K562 (cell line): Measurements from ENCODE around the gene RAB3C. TPM values are rescaled to one million over a fixed set of nuclear protein-coding genes. Genes with fewer than 3 reads are reported as not detected.

Experiments used
- ATAC-seq: fragments of 200-7000 bp; cut with Tn5 transposase; 3 replicates; pipeline ENCODE4 v1.9.1; 2020; ENCODE audit warnings: moderate library complexity
- BruUV-seq: library from RNA; stranded (reverse); fragments of 400-500 nt; replicated peaks from 2 replicates; lab custom pipeline; 2021; lab: Mats Ljungman, UMichigan
- CTCF ChIA-PET: fragments of 300-600 bp; formaldehyde crosslinking; extraction: SDS; loops from one replicate; lab custom pipeline; 2021; ENCODE audit warnings: low intra/inter-chr PET ratio; lab: Yijun Ruan, JAX
- POLR2A ChIA-PET: fragments of 300-600, 350-650 bp; sonication (Branson Sonifier 250); formaldehyde crosslinking; extraction: SDS; loops from one replicate; lab custom pipeline; 2021; ENCODE audit warnings: antibody characterized with exemption, inconsistent platforms; lab: Yijun Ruan, JAX
- DNase-seq, 4 experiments: peaks; one replicate each; pipeline versions ENCODE4 v3.0.0 to v3.0.0-alpha.2; 2011 to 2018; ENCODE audit warnings: low spot score in 3 of 4, mixed read lengths in 3 of 4; ENCODE audit errors: extremely low read depth in 1 of 4
- FAIRE-seq: peaks from 2 replicates; lab custom pipeline; 2011; peaks lifted over from hg19 to GRCh38; lab: Jason Lieb, UNC
- H2AFZ ChIP-seq: 2 replicates; pipeline ENCODE4 v1.6.0; 2011; ENCODE audit warnings: low read depth, low read length, control low read depth, inconsistent platforms
- H3K27ac ChIP-seq: fragments of 200-600 bp; 3 replicates; pipeline ENCODE4 v1.8.0; 2011; ENCODE audit warnings: low read depth, mild to moderate bottlenecking, control low read depth, inconsistent platforms, low read length, moderate library complexity, mixed read lengths; ENCODE audit errors: extremely low read depth
- H3K27me3 ChIP-seq, 2 experiments: fragments of 300-600 bp in 1 of 2; 2 replicates in 1 of 2; 3 replicates in 1 of 2; pipeline versions ENCODE4 v1.6.0 to v1.8.0; 2011; ENCODE audit warnings: inconsistent platforms in 2 of 2, low read length in 2 of 2, mild to moderate bottlenecking in 1 of 2, mixed read lengths in 1 of 2, moderate library complexity in 1 of 2; ENCODE audit not compliant: control insufficient read depth in 2 of 2, insufficient read depth in 2 of 2
- H3K36me3 ChIP-seq: fragments of 300-600 bp; 3 replicates; pipeline ENCODE4 v1.8.0; 2011; ENCODE audit warnings: mild to moderate bottlenecking, low read length, inconsistent platforms; ENCODE audit not compliant: control insufficient read depth, insufficient read depth
- H3K4me1 ChIP-seq, 2 experiments: fragments of 200-600 bp in 1 of 2; replicated peaks in 1 of 2; 2 replicates in 1 of 2; 3 replicates in 1 of 2; pipeline versions ENCODE4 v1.5.1 to v1.8.0; 2011; ENCODE audit warnings: inconsistent platforms in 2 of 2, low read length in 2 of 2, mild to moderate bottlenecking in 1 of 2, mixed read lengths in 1 of 2, moderate library complexity in 1 of 2; ENCODE audit not compliant: control insufficient read depth in 2 of 2, insufficient read depth in 2 of 2
- H3K4me2 ChIP-seq: 2 replicates; pipeline ENCODE4 v1.6.1; 2011; ENCODE audit warnings: low read length, control low read depth, inconsistent platforms, mixed read lengths; ENCODE audit not compliant: insufficient read depth
- H3K4me3 ChIP-seq: fragments of 200-600 bp; sonication (generic), shearing (Covaris generic); 2 replicates; pipeline ENCODE4 v1.5.1; 2016; ENCODE audit warnings: control low read depth, inconsistent platforms
- H3K79me2 ChIP-seq: fragments of 200-600 bp; 3 replicates; pipeline ENCODE4 v1.8.0; 2011; ENCODE audit warnings: low read length, inconsistent platforms; ENCODE audit not compliant: control insufficient read depth, insufficient read depth
- H3K9ac ChIP-seq, 2 experiments: 2 replicates each; pipeline versions ENCODE4 v1.6.0 to v1.6.1; 2011; ENCODE audit warnings: low read depth in 2 of 2, low read length in 2 of 2, control low read depth in 1 of 2, inconsistent platforms in 1 of 2, mild to moderate bottlenecking in 1 of 2, mixed read lengths in 1 of 2; ENCODE audit not compliant: insufficient read depth in 1 of 2
- H3K9me1 ChIP-seq: one replicate; pipeline ENCODE4 v1.6.0; 2011; ENCODE audit warnings: inconsistent platforms, mild to moderate bottlenecking, low read length, moderate library complexity; ENCODE audit not compliant: control insufficient read depth, insufficient read depth
- H3K9me3 ChIP-seq: replicated peaks from 2 replicates; pipeline ENCODE4 v1.5.1; 2011; ENCODE audit warnings: low read depth, low read length, inconsistent platforms; ENCODE audit not compliant: control insufficient read depth, insufficient read depth
- H4K20me1 ChIP-seq: replicated peaks from 2 replicates; pipeline ENCODE4 v1.6.1; 2011; ENCODE audit warnings: low read length, inconsistent platforms, mixed read lengths; ENCODE audit not compliant: control insufficient read depth, insufficient read depth
- ADNP ChIP-seq: fragments of 200-800 bp; sonication (Bioruptor generic); IDR thresholded peaks from 2 replicates; pipeline ENCODE4 v1.6.1; 2016; ENCODE audit warnings: missing genetic modification characterization, missing compliant biosample characterization
- CBX1 ChIP-seq: sonication (generic); IDR thresholded peaks from 2 replicates; pipeline ENCODE4 v1.6.1; 2016; ENCODE audit warnings: antibody characterized with exemption, low read depth, mild to moderate bottlenecking
- CTCF ChIP-seq, 3 experiments: IDR thresholded peaks in 2 of 3; conservative IDR thresholded peaks in 1 of 3; 2 replicates each; pipeline ENCODE4 v1.5.1; 2011 to 2012; ENCODE audit warnings: low read length in 3 of 3, mild to moderate bottlenecking in 3 of 3, control low read depth in 2 of 3, improper control_type of control experiment in 1 of 3, inconsistent platforms in 1 of 3, low read depth in 1 of 3, mixed read lengths in 1 of 3, moderate library complexity in 1 of 3; ENCODE audit not compliant: insufficient read depth in 2 of 3
- ETV1 ChIP-seq: fragments of 450-650 bp; conservative IDR thresholded peaks from 2 replicates; pipeline ENCODE4 v1.6.1; 2016; ENCODE audit warnings: missing genetic modification characterization, control low read depth, low read depth, missing compliant biosample characterization
- HNRNPL ChIP-seq: fragments of 200-400 bp; formaldehyde crosslinking; IDR thresholded peaks from 2 replicates; pipeline ENCODE4 v1.6.1; 2017; ENCODE audit warnings: low read depth, mild to moderate bottlenecking, low read length
- HOXB6 ChIP-seq: fragments of 250-450 bp; sonication (Bioruptor Pico); IDR thresholded peaks from 2 replicates; pipeline ENCODE4 v1.5.1; 2022; ENCODE audit warnings: mild to moderate bottlenecking, borderline replicate concordance
- MEIS2 ChIP-seq: fragments of 450-650 bp; IDR thresholded peaks from 2 replicates; pipeline ENCODE4 v1.6.1; 2014; ENCODE audit warnings: mild to moderate bottlenecking; ENCODE audit not compliant: partially characterized antibody
- TOE1 ChIP-seq, 2 experiments: fragments of 450-650 bp in 1 of 2; sonication (generic) in 1 of 2; formaldehyde crosslinking in 1 of 2; IDR thresholded peaks; 2 replicates each; pipeline versions ENCODE4 v1.7.1 to v1.8.0; 2016 to 2022; ENCODE audit warnings: borderline replicate concordance in 2 of 2, mild to moderate bottlenecking in 2 of 2, antibody characterized with exemption in 1 of 2, inconsistent platforms in 1 of 2, low read depth in 1 of 2, missing genetic modification reagents in 1 of 2, moderate library complexity in 1 of 2
- ZNF175 ChIP-seq: fragments of 200-800 bp; sonication (Bioruptor generic); IDR thresholded peaks from 2 replicates; pipeline ENCODE4 v1.6.1; 2016; ENCODE audit warnings: low read depth, mild to moderate bottlenecking, missing genetic modification characterization, missing compliant biosample characterization
- WGBS: fragments of 100-300 bp; shearing (Covaris generic); methylation state at CpG from one replicate; pipeline ENCODE4 v1.1.6; 2016; ENCODE audit warnings: low coverage, mixed read lengths; ENCODE audit not compliant: insufficient coverage; ENCODE audit errors: missing lambda C conversion rate; 5-methylcytosine and 5-hydroxymethylcytosine counted together
- in situ Hi-C: fragments of 300-500 bp; cut with MboI; formaldehyde crosslinking; loops from 4 replicates; pipeline ENCODE4 v1.15.0; 2018; ENCODE audit warnings: inconsistent platforms, mixed read lengths
- intact Hi-C: fragments of 100-400 bp; cut with micrococcal nuclease; formaldehyde crosslinking; loops from 2 replicates; pipeline ENCODE4 v1.14.2; 2022
- polyA plus RNA-seq, 8 experiments: library from polyadenylated mRNA; depleted of rRNA in 4 of 8; stranded (reverse) in 5 of 8; unstranded in 3 of 8; fragments of >200 nt; fragmentation: Nextera tagmentation in 2 of 8; fragmentation: Illumina TruSeq in 1 of 8; extraction: Ambion mirVana in 2 of 8; extraction: Trizol in 1 of 8; gene quantifications; 2 replicates each; pipeline versions ENCODE4 v1.2.1 to v1.2.3, GENCODE V29; 2011 to 2014; ENCODE audit warnings: inconsistent platforms in 1 of 8, missing spikeins in 1 of 8
- total RNA-seq, 7 experiments: library from RNA; depleted of rRNA in 6 of 7; stranded (reverse); fragments of >200 nt in 6 of 7; fragmentation: Illumina TruSeq in 2 of 7; extraction: Trizol in 2 of 7; gene quantifications; 2 replicates each; pipeline versions ENCODE4 v1.2.1 to v1.2.3, GENCODE V29; 2011 to 2021; ENCODE audit warnings: low replicate concordance in 1 of 7
- TF ChIP-seq, protein P1 (sequence below): fragments of 250-450 bp; sonication (Bioruptor Pico); IDR thresholded peaks from 2 replicates; pipeline ENCODE4 v1.8.0; 2021; ENCODE audit warnings: moderate library complexity, mild to moderate bottlenecking, inconsistent platforms
- TF ChIP-seq, protein P2 (sequence below): sonication (generic); formaldehyde crosslinking; IDR thresholded peaks from 2 replicates; pipeline ENCODE4 v1.8.0; 2023; ENCODE audit warnings: mild to moderate bottlenecking, missing genetic modification reagents

The RAB3C gene
- total and polyA plus RNA-seq, 9 of the 15 experiments (the other 6 are each of a cell fraction or from before 2014, with no cell fraction given): not detected

- no peak for TF ChIP-seq ZNF175 (CRISPR knock-in tag)
- no peak for TF ChIP-seq CBX1
- TF ChIP-seq HNRNPL: no peak
- TF ChIP-seq, all 486 proteins: peak for 0
These were observed 99.1 kb downstream of the RAB3C start (continued) for GRCh38 chr5:58681943-58682342.

DNA sequence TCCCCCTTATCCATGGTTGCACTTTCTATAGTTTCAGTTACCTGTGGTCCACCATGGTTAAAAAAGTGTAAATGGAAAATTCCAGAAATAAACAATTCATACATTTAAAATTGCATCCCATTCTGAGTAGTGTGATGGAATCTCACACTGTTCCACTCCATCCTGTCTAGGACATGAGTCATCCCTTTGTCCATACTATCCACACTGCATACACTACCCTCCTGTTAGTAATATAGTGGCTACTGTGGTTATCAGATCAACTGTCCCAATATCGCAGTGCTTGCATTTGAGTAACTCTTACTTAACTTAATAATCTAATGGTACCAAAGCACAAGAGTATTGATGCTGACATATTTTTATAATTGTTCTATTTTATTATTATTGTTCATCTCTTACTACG lies 100.7 kb downstream of the RAB3C start:
- H3K9me3 ChIP-seq: 0 out of 2 replicates have a peak, but pooled peaks cover 3% of the 10 kb centered on the region
- DNase-seq (no peak), FAIRE-seq (no peak), ATAC-seq (no peak)
- CTCF ChIA-PET: no interaction called here
- 0% methylated on average over 2 of the region's 2 CpGs for WGBS
- H3K79me2 ChIP-seq: no peaks in the 10 kb centered on the region
- no peaks in the 10 kb centered on the region for H3K9me1 ChIP-seq
- H3K27ac ChIP-seq: no peak overlapping the region
- BruUV-seq: no TSS peak
- H2AFZ ChIP-seq: no peak overlapping the region
- H3K4me1 ChIP-seq: no peaks in the 10 kb centered on the region
- TF ChIP-seq, protein P1, sequence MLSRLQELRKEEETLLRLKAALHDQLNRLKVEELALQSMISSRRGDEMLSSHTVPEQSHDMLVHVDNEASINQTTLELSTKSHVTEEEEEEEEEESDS (CRISPR knock-in tag): no peak
- TF ChIP-seq, protein P2, sequence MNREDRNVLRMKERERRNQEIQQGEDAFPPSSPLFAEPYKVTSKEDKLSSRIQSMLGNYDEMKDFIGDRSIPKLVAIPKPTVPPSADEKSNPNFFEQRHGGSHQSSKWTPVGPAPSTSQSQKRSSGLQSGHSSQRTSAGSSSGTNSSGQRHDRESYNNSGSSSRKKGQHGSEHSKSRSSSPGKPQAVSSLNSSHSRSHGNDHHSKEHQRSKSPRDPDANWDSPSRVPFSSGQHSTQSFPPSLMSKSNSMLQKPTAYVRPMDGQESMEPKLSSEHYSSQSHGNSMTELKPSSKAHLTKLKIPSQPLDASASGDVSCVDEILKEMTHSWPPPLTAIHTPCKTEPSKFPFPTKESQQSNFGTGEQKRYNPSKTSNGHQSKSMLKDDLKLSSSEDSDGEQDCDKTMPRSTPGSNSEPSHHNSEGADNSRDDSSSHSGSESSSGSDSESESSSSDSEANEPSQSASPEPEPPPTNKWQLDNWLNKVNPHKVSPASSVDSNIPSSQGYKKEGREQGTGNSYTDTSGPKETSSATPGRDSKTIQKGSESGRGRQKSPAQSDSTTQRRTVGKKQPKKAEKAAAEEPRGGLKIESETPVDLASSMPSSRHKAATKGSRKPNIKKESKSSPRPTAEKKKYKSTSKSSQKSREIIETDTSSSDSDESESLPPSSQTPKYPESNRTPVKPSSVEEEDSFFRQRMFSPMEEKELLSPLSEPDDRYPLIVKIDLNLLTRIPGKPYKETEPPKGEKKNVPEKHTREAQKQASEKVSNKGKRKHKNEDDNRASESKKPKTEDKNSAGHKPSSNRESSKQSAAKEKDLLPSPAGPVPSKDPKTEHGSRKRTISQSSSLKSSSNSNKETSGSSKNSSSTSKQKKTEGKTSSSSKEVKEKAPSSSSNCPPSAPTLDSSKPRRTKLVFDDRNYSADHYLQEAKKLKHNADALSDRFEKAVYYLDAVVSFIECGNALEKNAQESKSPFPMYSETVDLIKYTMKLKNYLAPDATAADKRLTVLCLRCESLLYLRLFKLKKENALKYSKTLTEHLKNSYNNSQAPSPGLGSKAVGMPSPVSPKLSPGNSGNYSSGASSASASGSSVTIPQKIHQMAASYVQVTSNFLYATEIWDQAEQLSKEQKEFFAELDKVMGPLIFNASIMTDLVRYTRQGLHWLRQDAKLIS (CRISPR knock-in tag): no peak
- no peak for TF ChIP-seq TOE1 (IDR thresholded peaks at IDR 0.05; ENCODE audit: borderline replicate concordance)
- TF ChIP-seq TOE1 (CRISPR knock-in tag; IDR thresholded peaks at IDR 0.05; ENCODE audit: borderline replicate concordance, low read depth): no peak
- no peak for TF ChIP-seq CTCF (IDR thresholded peaks at IDR 0.05 in 2 of 3, conservative IDR thresholded peaks at IDR 0.05 in 1 of 3; ENCODE audit: insufficient read depth in 2 of 3, low read depth in 1 of 3, low read length in 3 of 3)
- TF ChIP-seq MEIS2: no peak
- no peak for TF ChIP-seq ETV1 (tag)
- no peak for TF ChIP-seq HOXB6 (CRISPR knock-in tag)
- no peak for TF ChIP-seq ADNP
- H4K20me1 ChIP-seq: no peaks in the 10 kb centered on the region
- no peak overlapping the region for H3K4me3 ChIP-seq
- H3K27me3 ChIP-seq: no peaks in the 10 kb centered on the region
- H3K9ac ChIP-seq: no peak overlapping the region
- no peak overlapping the region for H3K4me2 ChIP-seq
- no peaks in the 10 kb centered on the region for H3K36me3 ChIP-seq
- intact Hi-C loops: no loop called here
- in situ Hi-C loops: no loop called here
- POLR2A ChIA-PET: no interaction called here
